GM23338 (cell line): ENCODE results near the gene SIRPA. TPM values are rescaled to one million over a fixed set of nuclear protein-coding genes. Genes with fewer than 3 reads are reported as not detected.
A peak's percentile ranks its signal among the peaks of the same experiment; 100 is the strongest.

Source experiments
- ATAC-seq: fragments of 200-7000 bp; cut with Tn5 transposase; 3 replicates; pipeline ENCODE4 v1.9.1; 2020
- DNase-seq: peaks from one replicate; pipeline ENCODE4 v3.0.0-alpha.2; 2015; ENCODE audit warnings: low spot score
- H2AFZ ChIP-seq: fragments of 200-600 bp; sonication (generic); 2 replicates; pipeline ENCODE4 v1.8.0; 2016; ENCODE audit warnings: antibody characterized with exemption, mild to moderate bottlenecking, moderate library complexity
- H3F3A ChIP-seq: fragments of 200-600 bp; sonication (generic); replicated peaks from 2 replicates; pipeline ENCODE4 v1.8.0; 2017; ENCODE audit warnings: antibody characterized with exemption, mixed run types, low read depth
- H3K27ac ChIP-seq: fragments of 200-600 bp; sonication (generic); 2 replicates; pipeline ENCODE4 v1.6.1; 2016; ENCODE audit warnings: low read depth
- H3K27me3 ChIP-seq: fragments of 200-600 bp; sonication (generic); 2 replicates; pipeline ENCODE4 v1.8.0; 2016; ENCODE audit warnings: mild to moderate bottlenecking, mixed run types, moderate library complexity; ENCODE audit not compliant: insufficient read depth
- H3K36me3 ChIP-seq: fragments of 200-600 bp; sonication (generic); 2 replicates; pipeline ENCODE4 v1.8.0; 2016; ENCODE audit warnings: mild to moderate bottlenecking; ENCODE audit not compliant: insufficient read depth
- H3K4me1 ChIP-seq: fragments of 200-600 bp; sonication (generic); 2 replicates; pipeline ENCODE4 v1.8.0; 2016; ENCODE audit warnings: mild to moderate bottlenecking, moderate library complexity; ENCODE audit not compliant: insufficient read depth
- H3K4me2 ChIP-seq: fragments of 200-600 bp; sonication (generic); 2 replicates; pipeline ENCODE4 v1.7.1; 2017; ENCODE audit warnings: mixed run types
- H3K4me3 ChIP-seq: fragments of 200-600 bp; sonication (generic); 2 replicates; pipeline ENCODE4 v1.6.1; 2016; ENCODE audit warnings: mixed run types
- H3K79me2 ChIP-seq: fragments of 200-600 bp; sonication (generic); replicated peaks from 2 replicates; pipeline ENCODE4 v1.8.0; 2017; ENCODE audit warnings: mild to moderate bottlenecking; ENCODE audit not compliant: insufficient read depth
- H3K9me2 ChIP-seq: fragments of 200-600 bp; sonication (generic); 2 replicates; pipeline ENCODE4 v1.8.0; 2017; ENCODE audit not compliant: insufficient read depth
- H4K20me1 ChIP-seq: fragments of 200-600 bp; sonication (generic); replicated peaks from 2 replicates; pipeline ENCODE4 v1.8.0; 2017; ENCODE audit warnings: mild to moderate bottlenecking; ENCODE audit not compliant: insufficient read depth
- H3K27ac Mint-ChIP-seq: 2 replicates; pipeline ENCODE4 v1.8.0; 2020; ENCODE audit warnings: inconsistent platforms, mild to moderate bottlenecking, moderate library complexity, mixed read lengths
- H3K27me3 Mint-ChIP-seq: 3 replicates; pipeline ENCODE4 v1.8.0; 2022; ENCODE audit warnings: low read depth, mild to moderate bottlenecking, moderate library complexity, mixed read lengths, inconsistent platforms; ENCODE audit not compliant: insufficient read depth, poor library complexity
- H3K36me3 Mint-ChIP-seq: 3 replicates; pipeline ENCODE4 v1.8.0; 2021; ENCODE audit warnings: low read depth, mild to moderate bottlenecking, inconsistent platforms, moderate library complexity, mixed read lengths
- H3K4me1 Mint-ChIP-seq: 3 replicates; pipeline ENCODE4 v1.8.0; 2020; ENCODE audit warnings: mild to moderate bottlenecking, inconsistent platforms, mixed read lengths
- H3K4me3 Mint-ChIP-seq: 3 replicates; pipeline ENCODE4 v1.8.0; 2021; ENCODE audit warnings: moderate library complexity, mild to moderate bottlenecking, inconsistent platforms, mixed read lengths
- H3K9me3 Mint-ChIP-seq: 3 replicates; pipeline ENCODE4 v1.8.0; 2020; ENCODE audit warnings: moderate library complexity, mild to moderate bottlenecking, inconsistent platforms, mixed read lengths
- JUNB ChIP-seq: IDR thresholded peaks from one replicate; pipeline ENCODE4 v1.6.1; 2016; ENCODE audit warnings: antibody characterized with exemption; ENCODE audit not compliant: unreplicated experiment
- POLR2AphosphoS5 ChIP-seq: IDR thresholded peaks from 2 replicates; pipeline ENCODE4 v1.6.1; 2016; ENCODE audit warnings: antibody characterized with exemption, low read depth
- STAT1 ChIP-seq: IDR thresholded peaks from one replicate; pipeline ENCODE4 v1.6.1; 2016; ENCODE audit warnings: antibody characterized with exemption; ENCODE audit not compliant: unreplicated experiment
- polyA plus RNA-seq: library from polyadenylated mRNA; unstranded; fragments of >200 nt; fragmentation: Nextera tagmentation; extraction: Ambion mirVana; gene quantifications from 2 replicates; pipeline ENCODE4 v1.2.1, GENCODE V29; 2016
- total RNA-seq: library from RNA; depleted of rRNA; stranded (reverse); fragments of >200 nt; shearing (Covaris generic); gene quantifications from 2 replicates; pipeline ENCODE4 v1.2.3, GENCODE V29; 2014
- TF ChIP-seq, protein P1 (sequence below), 2 experiments: fragments of 200-600 bp in 1 of 2; sonication (generic) in 1 of 2; conservative IDR thresholded peaks; 2 replicates each; pipeline versions ENCODE4 v1.5.1 to v1.6.1; 2016 to 2017; ENCODE audit warnings: antibody characterized with exemption in 2 of 2, low read depth in 2 of 2, mild to moderate bottlenecking in 2 of 2, moderate library complexity in 1 of 2
- TF ChIP-seq, protein P2 (sequence below): fragments of 250-450 bp; sonication (Bioruptor Pico); IDR thresholded peaks from 2 replicates; pipeline ENCODE4 v1.5.0; 2020; ENCODE audit warnings: mild to moderate bottlenecking, moderate library complexity

SIRPA gene
- total and polyA plus RNA-seq, 2 experiments from 2014 or later, result 1.2 to 2.9 TPM

DNA sequence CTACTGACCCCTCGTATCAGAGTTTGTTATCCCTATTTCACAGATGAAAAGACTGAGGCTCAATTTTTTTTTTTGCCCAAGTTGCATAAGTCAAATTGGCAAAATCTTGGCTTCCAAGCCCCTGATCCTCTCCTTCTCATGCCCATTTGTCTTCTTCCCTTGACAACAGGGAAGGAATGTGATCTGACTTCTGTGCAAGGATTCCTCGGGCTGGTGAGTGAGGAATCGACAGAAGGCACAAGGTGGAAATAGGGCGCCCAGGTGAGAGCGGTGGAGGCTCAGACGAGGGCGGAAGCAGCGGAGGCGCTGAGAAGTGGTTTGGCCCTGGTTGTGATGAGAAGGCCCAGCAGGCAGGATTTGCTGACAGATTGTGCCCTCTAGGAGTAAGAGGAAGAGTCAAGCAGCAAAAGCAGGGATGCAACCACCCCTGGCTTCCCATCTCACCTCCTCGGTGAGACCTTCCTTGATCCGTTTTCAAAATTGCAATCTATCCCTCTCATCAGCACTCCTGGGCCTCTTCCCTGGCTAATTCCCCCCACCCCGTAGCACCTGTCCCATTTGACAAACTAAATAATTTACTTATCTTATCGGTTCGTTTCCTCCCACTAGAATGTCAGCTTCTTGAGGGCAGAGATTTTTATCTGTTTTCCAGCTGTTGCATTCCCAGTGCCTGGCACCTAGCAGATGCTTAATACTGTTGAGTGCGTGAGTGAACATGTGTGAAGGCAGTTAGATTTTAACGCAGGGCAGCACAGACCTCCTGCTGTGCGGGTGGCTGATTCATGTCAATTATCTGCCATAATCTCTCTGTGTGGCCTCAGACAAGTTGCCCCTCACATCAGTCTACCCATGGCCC is 3.7 kb upstream of the SIRPA start:
- H3K9me3 Mint-ChIP-seq, result no peaks in the 10 kb centered on the region
- peaks cover 40% of the 10 kb centered on the region for H3K4me1 Mint-ChIP-seq
- Histone ChIP-seq H4K20me1 (no peaks in the 10 kb centered on the region; the same call in none of the 2 replicates), H3K27me3 (peaks cover 40% of the 10 kb centered on the region), H3K4me1 (peaks cover 13% of the 10 kb centered on the region), H3K27ac (no peak overlapping the region), H3F3A (no peaks in the 10 kb centered on the region), H3K4me2 (no peak overlapping the region), H3K4me3 (no peak overlapping the region), H3K79me2 (no peaks in the 10 kb centered on the region), H3K9me2 (no peaks in the 10 kb centered on the region), H3K36me3 (no peaks in the 10 kb centered on the region), H2AFZ (no peak overlapping the region)
- H3K27ac Mint-ChIP-seq, result no peak overlapping the region
- no peak for DNase-seq
- no peak for TF ChIP-seq POLR2AphosphoS5
- TF ChIP-seq, protein P1, sequence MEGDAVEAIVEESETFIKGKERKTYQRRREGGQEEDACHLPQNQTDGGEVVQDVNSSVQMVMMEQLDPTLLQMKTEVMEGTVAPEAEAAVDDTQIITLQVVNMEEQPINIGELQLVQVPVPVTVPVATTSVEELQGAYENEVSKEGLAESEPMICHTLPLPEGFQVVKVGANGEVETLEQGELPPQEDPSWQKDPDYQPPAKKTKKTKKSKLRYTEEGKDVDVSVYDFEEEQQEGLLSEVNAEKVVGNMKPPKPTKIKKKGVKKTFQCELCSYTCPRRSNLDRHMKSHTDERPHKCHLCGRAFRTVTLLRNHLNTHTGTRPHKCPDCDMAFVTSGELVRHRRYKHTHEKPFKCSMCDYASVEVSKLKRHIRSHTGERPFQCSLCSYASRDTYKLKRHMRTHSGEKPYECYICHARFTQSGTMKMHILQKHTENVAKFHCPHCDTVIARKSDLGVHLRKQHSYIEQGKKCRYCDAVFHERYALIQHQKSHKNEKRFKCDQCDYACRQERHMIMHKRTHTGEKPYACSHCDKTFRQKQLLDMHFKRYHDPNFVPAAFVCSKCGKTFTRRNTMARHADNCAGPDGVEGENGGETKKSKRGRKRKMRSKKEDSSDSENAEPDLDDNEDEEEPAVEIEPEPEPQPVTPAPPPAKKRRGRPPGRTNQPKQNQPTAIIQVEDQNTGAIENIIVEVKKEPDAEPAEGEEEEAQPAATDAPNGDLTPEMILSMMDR (conservative IDR thresholded peaks at IDR 0.05; ENCODE audit: low read depth in 2 of 2), result peak in 1 of 2 experiments; percentile 24; a peak in 1 of 4 replicates
- H3K36me3 Mint-ChIP-seq, result no peaks in the 10 kb centered on the region
- no peak overlapping the region for H3K4me3 Mint-ChIP-seq
- ATAC-seq, result no peak; the same call in 2 of the 3 replicates
- H3K27me3 Mint-ChIP-seq, result peaks cover 39% of the 10 kb centered on the region

DNA sequence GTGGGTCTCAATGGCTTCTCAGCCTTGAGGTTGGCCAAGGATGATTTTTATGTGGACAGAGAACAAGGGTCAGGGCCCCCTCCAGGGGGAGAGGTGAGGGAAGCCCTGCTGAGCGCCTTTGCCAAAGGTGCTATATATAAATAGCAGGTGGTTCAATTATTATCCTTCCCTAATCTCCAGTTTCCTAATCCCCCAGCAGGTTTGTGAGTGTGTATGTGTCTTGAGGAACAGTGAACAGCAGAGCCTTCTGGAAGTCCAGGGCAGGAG is 3.2 kb upstream of the SIRPA start:
- peaks cover 43% of the 10 kb centered on the region for H3K27me3 Mint-ChIP-seq

More for the DNA sequence above, 3.2 kb upstream of the SIRPA start:
- Mint-ChIP-seq H3K36me3 (no peaks in the 10 kb centered on the region), H3K9me3 (no peaks in the 10 kb centered on the region), H3K27ac (no peak overlapping the region), H3K4me3 (no peak overlapping the region; the same call in 2 of the 3 replicates), H3K4me1 (peaks cover 44% of the 10 kb centered on the region)
- Histone ChIP-seq H3F3A (no peaks in the 10 kb centered on the region), H4K20me1 (no peaks in the 10 kb centered on the region; the same call in none of the 2 replicates), H3K4me1 (peaks cover 13% of the 10 kb centered on the region), H3K27ac (no peak overlapping the region), H3K4me2 (no peak overlapping the region), H3K9me2 (no peaks in the 10 kb centered on the region), H2AFZ (no peak overlapping the region), H3K27me3 (peaks cover 45% of the 10 kb centered on the region), H3K4me3 (no peak overlapping the region), H3K79me2 (no peaks in the 10 kb centered on the region), H3K36me3 (no peaks in the 10 kb centered on the region)
- ATAC-seq (no peak), DNase-seq (no peak)
- TF ChIP-seq, protein P2, sequence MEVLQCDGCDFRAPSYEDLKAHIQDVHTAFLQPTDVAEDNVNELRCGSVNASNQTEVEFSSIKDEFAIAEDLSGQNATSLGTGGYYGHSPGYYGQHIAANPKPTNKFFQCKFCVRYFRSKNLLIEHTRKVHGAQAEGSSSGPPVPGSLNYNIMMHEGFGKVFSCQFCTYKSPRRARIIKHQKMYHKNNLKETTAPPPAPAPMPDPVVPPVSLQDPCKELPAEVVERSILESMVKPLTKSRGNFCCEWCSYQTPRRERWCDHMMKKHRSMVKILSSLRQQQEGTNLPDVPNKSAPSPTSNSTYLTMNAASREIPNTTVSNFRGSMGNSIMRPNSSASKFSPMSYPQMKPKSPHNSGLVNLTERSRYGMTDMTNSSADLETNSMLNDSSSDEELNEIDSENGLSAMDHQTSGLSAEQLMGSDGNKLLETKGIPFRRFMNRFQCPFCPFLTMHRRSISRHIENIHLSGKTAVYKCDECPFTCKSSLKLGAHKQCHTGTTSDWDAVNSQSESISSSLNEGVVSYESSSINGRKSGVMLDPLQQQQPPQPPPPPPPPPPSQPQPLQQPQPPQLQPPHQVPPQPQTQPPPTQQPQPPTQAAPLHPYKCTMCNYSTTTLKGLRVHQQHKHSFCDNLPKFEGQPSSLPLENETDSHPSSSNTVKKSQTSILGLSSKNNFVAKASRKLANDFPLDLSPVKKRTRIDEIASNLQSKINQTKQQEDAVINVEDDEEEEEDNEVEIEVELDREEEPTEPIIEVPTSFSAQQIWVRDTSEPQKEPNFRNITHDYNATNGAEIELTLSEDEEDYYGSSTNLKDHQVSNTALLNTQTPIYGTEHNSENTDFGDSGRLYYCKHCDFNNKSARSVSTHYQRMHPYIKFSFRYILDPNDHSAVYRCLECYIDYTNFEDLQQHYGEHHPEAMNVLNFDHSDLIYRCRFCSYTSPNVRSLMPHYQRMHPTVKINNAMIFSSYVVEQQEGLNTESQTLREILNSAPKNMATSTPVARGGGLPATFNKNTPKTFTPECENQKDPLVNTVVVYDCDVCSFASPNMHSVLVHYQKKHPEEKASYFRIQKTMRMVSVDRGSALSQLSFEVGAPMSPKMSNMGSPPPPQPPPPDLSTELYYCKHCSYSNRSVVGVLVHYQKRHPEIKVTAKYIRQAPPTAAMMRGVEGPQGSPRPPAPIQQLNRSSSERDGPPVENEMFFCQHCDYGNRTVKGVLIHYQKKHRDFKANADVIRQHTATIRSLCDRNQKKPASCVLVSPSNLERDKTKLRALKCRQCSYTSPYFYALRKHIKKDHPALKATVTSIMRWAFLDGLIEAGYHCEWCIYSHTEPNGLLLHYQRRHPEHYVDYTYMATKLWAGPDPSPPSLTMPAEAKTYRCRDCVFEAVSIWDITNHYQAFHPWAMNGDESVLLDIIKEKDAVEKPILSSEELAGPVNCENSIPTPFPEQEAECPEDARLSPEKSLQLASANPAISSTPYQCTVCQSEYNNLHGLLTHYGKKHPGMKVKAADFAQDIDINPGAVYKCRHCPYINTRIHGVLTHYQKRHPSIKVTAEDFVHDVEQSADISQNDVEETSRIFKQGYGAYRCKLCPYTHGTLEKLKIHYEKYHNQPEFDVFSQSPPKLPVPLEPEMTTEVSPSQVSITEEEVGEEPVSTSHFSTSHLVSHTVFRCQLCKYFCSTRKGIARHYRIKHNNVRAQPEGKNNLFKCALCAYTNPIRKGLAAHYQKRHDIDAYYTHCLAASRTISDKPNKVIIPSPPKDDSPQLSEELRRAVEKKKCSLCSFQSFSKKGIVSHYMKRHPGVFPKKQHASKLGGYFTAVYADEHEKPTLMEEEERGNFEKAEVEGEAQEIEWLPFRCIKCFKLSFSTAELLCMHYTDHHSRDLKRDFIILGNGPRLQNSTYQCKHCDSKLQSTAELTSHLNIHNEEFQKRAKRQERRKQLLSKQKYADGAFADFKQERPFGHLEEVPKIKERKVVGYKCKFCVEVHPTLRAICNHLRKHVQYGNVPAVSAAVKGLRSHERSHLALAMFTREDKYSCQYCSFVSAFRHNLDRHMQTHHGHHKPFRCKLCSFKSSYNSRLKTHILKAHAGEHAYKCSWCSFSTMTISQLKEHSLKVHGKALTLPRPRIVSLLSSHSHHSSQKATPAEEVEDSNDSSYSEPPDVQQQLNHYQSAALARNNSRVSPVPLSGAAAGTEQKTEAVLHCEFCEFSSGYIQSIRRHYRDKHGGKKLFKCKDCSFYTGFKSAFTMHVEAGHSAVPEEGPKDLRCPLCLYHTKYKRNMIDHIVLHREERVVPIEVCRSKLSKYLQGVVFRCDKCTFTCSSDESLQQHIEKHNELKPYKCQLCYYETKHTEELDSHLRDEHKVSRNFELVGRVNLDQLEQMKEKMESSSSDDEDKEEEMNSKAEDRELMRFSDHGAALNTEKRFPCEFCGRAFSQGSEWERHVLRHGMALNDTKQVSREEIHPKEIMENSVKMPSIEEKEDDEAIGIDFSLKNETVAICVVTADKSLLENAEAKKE, result no peak
- no peak for TF ChIP-seq STAT1
- no peak for TF ChIP-seq POLR2AphosphoS5
- no peak for TF ChIP-seq JUNB
